ENCODE data around the gene TIMP3.

- TF ChIP-seq POLR2AphosphoS5 (IDR thresholded peaks at IDR 0.05) (no peak), CTCF (IDR thresholded peaks at IDR 0.05) (no peak), POLR2A (IDR thresholded peaks at IDR 0.05) (no peak)
These were observed 67.4 kb downstream of the TIMP3 start for GRCh38 chr22:32868946-32869345.

All from stomach (tissue), 4 donors.